Superior temporal gyrus (tissue), 1 donor: ENCODE measurements around the gene CLIC2.
"Not testable (repeated sequence)": the region's sequence is repeated elsewhere in the genome, so short reads cannot be mapped to it uniquely, and the experiment has no call there.

Experiments
- DNase-seq: peaks from one replicate; pipeline ENCODE4 v3.0.0-alpha.2; 2016; ENCODE audit errors: extremely low spot score

CLIC2 gene

DNA sequence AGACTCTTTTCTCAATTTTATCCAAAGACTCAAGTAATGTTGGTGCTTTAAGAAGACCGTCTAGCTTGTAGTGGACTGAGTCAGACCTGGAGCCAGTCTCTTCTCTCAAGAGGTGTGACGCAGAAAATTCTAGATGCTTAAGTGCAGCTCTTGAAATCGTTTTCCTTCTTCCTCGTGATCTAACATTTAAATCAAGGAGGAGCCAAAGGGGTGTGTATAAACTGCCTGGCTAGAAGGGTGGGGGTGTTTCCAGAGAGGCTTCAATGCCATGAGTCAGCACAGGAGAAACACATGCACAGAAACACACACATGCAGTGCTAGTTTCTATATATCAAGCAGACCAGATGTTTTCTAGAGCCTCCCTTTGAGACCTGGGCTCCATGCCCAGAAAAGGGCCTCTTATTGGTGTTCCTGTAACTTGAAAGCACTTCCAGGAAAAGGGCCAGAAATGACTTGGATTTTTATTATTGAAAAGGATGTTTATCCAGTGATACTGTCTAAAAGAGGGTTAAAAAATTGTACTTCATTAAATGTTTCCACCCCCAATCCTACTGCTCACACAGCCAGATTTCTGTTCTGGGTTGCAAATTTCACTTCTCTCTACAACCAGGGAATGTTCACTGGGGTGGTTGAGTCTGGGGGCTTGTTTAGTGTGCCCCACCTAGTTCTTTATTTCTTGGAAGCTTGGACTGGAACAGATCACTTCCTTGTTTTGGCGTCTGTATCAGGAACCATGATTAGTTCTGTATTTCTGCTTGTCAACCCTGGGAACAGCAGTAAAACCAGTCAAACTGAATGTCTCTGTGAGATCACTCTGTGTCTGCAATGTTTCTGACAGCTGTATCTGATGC, at the start of gene CLIC2:
CLIC2 (minus strand) TSS at position 129 of the 851 bp plus-strand sequence. CDS start 187 bp downstream, outside the sequence.
- DNase-seq, result peak; percentile 12

- DNase-seq, result not testable (repeated sequence)
Measured at GRCh38 chrX:155382529-155382967, 48.1 kb upstream of the CLIC2 start.

- not testable (repeated sequence) for DNase-seq
Measured at GRCh38 chrX:155381843-155382528, 47.6 kb upstream of the CLIC2 start, which contains the start of gene F8A2. TSS of gene F8A2 (plus strand) at chrX:155382095. CDS start at chrX:155382115, 20 bp downstream.

GRCh38 chrX:155379802-155380201, 45.4 kb upstream of the CLIC2 start:
- DNase-seq, result not testable (repeated sequence)

DNA sequence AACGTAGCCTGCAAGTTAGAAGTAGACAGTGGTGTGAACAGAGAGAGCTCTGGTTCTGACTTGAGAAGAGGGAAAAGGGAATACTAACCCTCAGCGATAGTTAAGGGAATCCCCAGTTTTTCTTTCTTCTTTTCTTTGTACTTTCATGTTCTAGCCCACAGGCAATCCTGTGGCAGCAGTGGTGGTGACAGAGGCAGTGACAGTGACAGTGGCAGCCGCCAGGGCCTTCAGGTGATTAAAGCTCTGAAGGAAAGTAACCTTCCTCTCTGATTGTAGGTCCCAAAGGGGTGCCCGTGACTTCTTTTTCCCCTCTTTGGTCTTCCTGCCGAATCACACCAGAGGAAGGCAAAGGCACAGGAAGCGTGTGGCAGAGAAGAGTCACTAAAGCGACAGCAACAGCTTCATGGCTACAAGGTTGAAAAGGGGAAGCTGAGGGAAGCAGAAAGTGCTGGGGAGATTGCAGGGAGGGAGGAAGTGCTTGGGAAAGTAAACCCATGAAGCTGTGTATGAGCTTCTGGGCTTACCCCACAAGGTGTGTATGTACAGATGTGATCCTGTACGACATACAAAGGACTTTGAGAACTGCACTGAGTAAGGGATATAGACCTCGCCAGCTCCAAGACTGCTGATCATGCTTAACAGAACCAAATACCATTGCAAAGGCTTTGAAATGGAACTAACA, 39.5 kb upstream of the CLIC2 start:
- DNase-seq, result not testable (repeated sequence)

DNA sequence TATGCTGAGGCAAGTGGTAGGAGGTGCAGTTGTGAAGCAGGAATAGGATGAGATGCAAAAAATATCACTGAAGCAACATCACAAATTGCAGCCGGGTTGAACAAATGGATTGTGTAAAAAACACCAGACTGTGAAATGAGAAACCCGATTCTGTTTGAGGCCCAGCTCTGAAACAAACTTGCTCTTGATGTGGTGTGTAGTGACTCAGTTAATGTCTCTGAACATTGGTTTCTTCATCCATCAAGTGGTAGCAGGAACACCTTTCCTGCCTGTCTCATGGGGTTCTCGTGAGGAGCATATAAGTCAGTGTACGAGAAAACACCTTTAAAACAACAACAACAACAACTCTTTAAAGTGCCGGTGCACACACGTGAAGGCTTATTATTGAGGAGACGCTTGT, 29.3 kb upstream of the CLIC2 start:
- DNase-seq, result not testable (repeated sequence)

DNA sequence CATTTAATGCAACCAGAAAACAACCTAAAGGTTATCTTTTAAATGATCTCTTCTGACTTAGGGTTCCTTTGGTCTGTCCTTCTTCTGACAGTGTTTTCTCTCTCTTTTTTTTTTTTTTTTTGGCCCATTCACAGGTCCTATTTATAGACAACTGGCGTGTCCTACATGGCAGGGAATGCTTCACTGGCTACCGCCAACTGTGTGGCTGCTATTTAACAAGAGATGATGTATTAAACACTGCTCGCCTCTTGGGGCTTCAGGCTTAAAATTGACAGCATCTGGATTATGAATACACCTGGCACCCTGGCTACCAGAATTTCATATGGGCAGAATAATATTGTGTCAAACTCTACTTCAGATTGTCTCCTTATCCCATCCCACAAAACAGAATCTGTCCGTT, 15.0 kb upstream of the CLIC2 start:
- DNase-seq, result not testable (repeated sequence)

- not testable (repeated sequence) for DNase-seq
Measured at GRCh38 chrX:155345689-155346088, 11.3 kb upstream of the CLIC2 start.

DNA sequence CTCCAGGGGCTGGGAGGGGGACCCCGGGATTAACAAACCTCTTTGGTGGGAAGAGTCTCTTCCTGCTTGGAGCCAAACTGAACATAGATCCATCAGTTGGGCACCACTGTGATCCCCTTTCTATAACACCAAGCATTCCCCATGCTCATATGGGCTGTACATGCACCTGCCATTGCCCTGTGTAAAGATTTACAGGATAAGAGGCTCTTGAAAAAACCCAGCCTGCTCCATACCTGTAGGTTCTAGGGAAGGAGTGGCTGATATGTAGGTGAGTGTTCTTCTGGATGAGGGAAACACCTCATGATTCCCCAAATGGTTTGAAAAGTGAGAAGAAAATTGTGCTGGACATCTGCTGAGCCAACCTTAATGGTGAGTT, 911 bp upstream of the CLIC2 start:
- not testable (repeated sequence) for DNase-seq

- no peak for DNase-seq
Measured at GRCh38 chrX:155333544-155334100, 792 bp downstream of the CLIC2 start.

DNA sequence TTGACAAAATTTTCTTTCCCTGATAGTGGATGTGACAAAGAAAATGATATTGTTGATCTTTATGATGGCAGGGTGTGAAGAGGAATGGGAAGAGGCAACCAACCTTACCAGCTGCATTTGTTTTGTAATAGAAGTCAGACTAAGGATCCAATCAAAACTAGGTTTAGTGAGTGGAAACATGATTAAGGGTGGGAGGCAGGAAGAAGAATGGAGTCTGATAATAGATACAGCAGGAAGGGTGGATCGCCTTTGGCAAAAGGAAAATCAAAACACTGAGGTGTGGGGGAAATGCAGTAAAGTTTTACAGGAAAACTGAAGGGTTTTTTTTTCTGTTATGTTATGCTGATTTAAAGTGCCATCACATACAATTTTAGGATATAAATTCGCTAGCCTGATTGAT, 3.4 kb downstream of the CLIC2 start:
- no peak for DNase-seq

- no peak for DNase-seq
Measured at GRCh38 chrX:155329293-155329692, 5.1 kb downstream of the CLIC2 start.

- no peak for DNase-seq
Measured at GRCh38 chrX:155326610-155327009, 7.8 kb downstream of the CLIC2 start.

DNA sequence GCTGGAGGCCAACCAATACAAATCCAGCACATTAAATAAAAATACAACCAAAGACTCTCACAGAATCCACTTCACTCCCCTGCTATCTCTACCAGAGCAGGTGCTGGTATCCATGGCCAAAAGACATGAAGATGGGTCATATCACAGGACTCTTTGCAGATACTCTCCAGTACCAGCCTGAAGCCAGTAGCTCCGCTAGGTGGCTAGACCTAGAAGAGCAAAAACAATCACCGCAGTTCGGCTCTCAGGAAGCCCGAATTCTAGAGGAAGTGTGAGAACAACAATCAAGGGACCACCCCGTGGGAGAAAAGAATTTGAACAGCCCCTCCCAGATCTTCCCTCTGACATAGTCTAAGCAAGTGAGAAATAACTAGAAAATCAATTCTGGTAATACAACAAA, 20.2 kb downstream of the CLIC2 start:
- no peak for DNase-seq

- DNase-seq, result no peak
Measured at GRCh38 chrX:155313766-155314165, 20.6 kb downstream of the CLIC2 start.

DNA sequence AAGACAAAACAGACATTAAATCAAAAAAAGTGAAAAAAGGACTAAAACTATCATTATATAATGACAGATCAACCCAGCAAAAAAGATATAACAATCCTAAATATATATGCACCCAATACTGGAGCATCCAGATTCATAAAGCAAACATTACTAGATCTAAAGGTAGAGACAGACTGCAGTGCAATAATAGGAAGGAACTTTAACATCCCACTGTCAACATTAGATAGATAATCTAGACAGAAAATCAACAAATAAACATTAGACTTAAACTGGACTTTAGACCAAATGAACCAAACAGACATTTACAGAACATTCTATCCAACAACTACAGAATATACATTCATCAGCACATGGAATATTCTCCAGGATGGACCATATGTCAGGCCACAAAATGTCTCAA, 40.6 kb downstream of the CLIC2 start:
- no peak for DNase-seq

DNA sequence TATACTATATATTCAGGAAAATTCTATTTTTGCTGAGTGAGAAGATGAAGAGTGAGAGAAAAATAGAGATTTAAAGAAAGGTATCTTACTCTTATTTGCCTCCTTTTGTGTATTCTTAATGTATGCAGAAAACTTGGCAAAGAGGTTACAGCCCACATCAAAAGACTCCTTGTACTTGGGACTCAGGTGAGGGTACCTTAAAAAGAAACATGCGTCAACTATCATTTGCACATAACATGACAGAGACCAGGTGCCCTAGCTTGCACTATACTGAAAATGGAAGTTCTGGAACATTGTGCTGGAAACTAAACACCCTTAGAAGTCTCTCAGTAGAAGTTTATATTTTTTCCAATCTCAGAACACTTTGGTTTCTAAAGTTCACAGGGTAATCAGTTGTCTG, 54.5 kb downstream of the CLIC2 start:
- DNase-seq, result no peak

DNA sequence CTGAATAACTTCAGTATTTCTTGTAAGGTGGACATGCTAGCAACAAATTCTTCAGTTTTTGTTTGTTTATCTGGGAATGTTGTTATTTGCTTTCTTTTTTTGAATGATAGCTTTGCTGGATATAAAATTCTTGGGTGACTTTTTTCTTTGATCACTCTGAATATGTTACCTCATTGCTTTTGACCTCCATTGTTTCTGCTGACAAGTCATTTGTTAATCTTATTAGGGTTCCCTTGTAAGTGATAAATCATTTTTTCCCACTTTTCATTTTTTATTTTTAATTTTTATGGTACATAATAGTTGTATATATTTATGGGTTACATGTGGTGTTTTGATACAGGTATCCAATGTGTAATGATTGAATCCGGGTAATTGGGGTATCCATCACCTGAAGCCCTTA, 63.4 kb downstream of the CLIC2 start:
- DNase-seq, result no peak

DNA sequence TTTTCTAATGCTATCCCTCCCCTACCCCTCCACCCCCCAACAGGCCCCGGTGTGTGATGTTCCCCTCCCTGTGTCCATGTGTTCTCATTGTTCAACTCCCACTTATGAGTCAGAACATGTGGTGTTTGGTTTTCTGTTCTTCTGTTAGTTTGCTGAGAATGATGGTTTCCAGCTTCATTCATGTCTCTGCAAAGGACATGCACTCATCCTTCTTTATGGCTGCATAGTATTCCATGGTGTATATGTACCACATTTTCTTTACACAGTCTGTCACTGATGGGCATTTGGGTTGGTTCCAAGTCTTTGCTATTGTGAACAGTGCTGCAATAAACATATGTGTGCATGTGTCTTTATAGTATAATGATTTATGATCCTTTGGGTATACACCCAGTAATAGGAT, 66.4 kb downstream of the CLIC2 start:
- DNase-seq, result not testable (repeated sequence)

DNA sequence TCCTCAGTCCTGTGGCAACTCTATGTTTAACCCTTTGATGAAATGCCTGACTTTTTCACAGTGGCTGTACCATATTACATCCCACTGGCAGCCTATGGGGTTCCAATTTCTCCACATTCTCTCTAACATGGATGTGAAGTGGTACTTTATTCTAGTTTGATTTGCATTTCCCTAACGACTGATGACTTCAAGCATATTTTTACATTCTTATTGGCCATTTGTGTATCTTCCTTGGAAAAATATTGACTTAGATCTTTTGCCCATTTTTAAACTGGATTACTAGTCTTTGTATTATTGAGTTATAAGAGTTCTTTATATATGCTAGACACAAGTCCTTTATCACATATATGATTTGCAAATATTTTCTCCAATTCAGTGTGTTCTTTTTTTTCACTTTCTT, 68.0 kb downstream of the CLIC2 start:
- DNase-seq, result no peak

GRCh38 chrX:155263854-155264628, 70.4 kb downstream of the CLIC2 start, which contains the start of gene RAB39B:
TSS of gene RAB39B (minus strand) at chrX:155264491. CDS start at chrX:155264288, 203 bp downstream.
- DNase-seq, result peak; percentile 74
